ENCODE measurements around the gene CPSF4. TPM values are rescaled to one million over a fixed set of nuclear protein-coding genes. Genes with fewer than 3 reads are reported as not detected.

CPSF4 gene
- total RNA-seq, 2 donors from 2014 or later: 16.6 to 39.2 TPM

GRCh38 chr7:99485094-99485493 is 46.4 kb downstream of the CPSF4 start:
- Histone ChIP-seq H3K4me3 (no peak overlapping the region), H3K36me3 (peaks cover 5% of the 10 kb centered on the region), H3K27me3 (no peaks in the 10 kb centered on the region), H3K27ac (no peak overlapping the region), H3K9ac (ENCODE audit: low read depth in 2 of 2, low read length in 2 of 2) (no peak overlapping the region), H3K9me3 (no peaks in the 10 kb centered on the region), H3K4me1 (no peaks in the 10 kb centered on the region)
- intact Hi-C loops (cut with DNase I): no loop called here
- TF ChIP-seq CTCF (IDR thresholded peaks at IDR 0.05): no peak
- DNase-seq: no peak

- no peaks in the 10 kb centered on the region for H3K27me3 ChIP-seq
- H3K4me1 ChIP-seq: no peaks in the 10 kb centered on the region
- intact Hi-C loops (cut with DNase I): no loop called here
- no peak overlapping the region for H3K4me3 ChIP-seq
- H3K9me3 ChIP-seq: no peaks in the 10 kb centered on the region
- peaks cover 11% of the 10 kb centered on the region for H3K36me3 ChIP-seq
- no peak overlapping the region for H3K9ac ChIP-seq (ENCODE audit: low read depth in 2 of 2, low read length in 2 of 2)
- TF ChIP-seq CTCF (IDR thresholded peaks at IDR 0.05): no peak
- DNase-seq: no peak
- H3K27ac ChIP-seq: no peak overlapping the region
These were observed 50.5 kb downstream of the CPSF4 start for GRCh38 chr7:99489235-99489634.

- no peak for TF ChIP-seq CTCF (IDR thresholded peaks at IDR 0.05)
- Histone ChIP-seq H3K4me1 (no peaks in the 10 kb centered on the region), H3K27ac (no peak overlapping the region), H3K9ac (ENCODE audit: low read depth in 2 of 2, low read length in 2 of 2) (no peak overlapping the region), H3K27me3 (no peaks in the 10 kb centered on the region), H3K4me3 (no peak overlapping the region), H3K9me3 (no peaks in the 10 kb centered on the region), H3K36me3 (peaks cover 20% of the 10 kb centered on the region)
- no peak for DNase-seq
- intact Hi-C loops (cut with DNase I): no loop called here
These were observed 52.1 kb downstream of the CPSF4 start for GRCh38 chr7:99490878-99491277.

GRCh38 chr7:99493823-99494222 is 55.1 kb downstream of the CPSF4 start:
- no peak for TF ChIP-seq CTCF (IDR thresholded peaks at IDR 0.05)
- no peak for DNase-seq
- H3K4me3 ChIP-seq: no peak overlapping the region
- no peak overlapping the region for H3K27ac ChIP-seq
- H3K27me3 ChIP-seq: no peaks in the 10 kb centered on the region
- intact Hi-C loops (cut with DNase I): no loop called here
- H3K36me3 ChIP-seq: peaks cover 20% of the 10 kb centered on the region
- H3K9ac ChIP-seq (ENCODE audit: low read depth in 2 of 2, low read length in 2 of 2): no peak overlapping the region
- no peaks in the 10 kb centered on the region for H3K9me3 ChIP-seq
- H3K4me1 ChIP-seq: no peaks in the 10 kb centered on the region

- intact Hi-C loops (cut with DNase I): no loop called here
- DNase-seq: no peak
- Histone ChIP-seq H3K27me3 (no peaks in the 10 kb centered on the region), H3K27ac (no peak overlapping the region), H3K9me3 (no peaks in the 10 kb centered on the region), H3K9ac (ENCODE audit: low read depth in 2 of 2, low read length in 2 of 2) (peak overlapping the region; percentile 37 to 93), H3K4me3 (peak overlapping the region; percentile 89), H3K36me3 (peaks cover 20% of the 10 kb centered on the region), H3K4me1 (peaks cover 5% of the 10 kb centered on the region)
- TF ChIP-seq CTCF (IDR thresholded peaks at IDR 0.05): no peak
These were observed 59.2 kb downstream of the CPSF4 start for GRCh38 chr7:99497766-99498545.

All from colonic mucosa (tissue), 4 donors.